ENCODE measurements around the gene NOS1AP.
"Not testable (repeated sequence)": the region's sequence is repeated elsewhere in the genome, so short reads cannot be mapped to it uniquely, and the experiment has no call there.

The NOS1AP gene

GRCh38 chr1:162069334-162070093 is at the start of gene NOS1AP:
Gene NOS1AP, plus strand, starts transcription at chr1:162069691. Its CDS starts 487 bp downstream, at chr1:162070178.
- DNase-seq = peak; percentile 70 to 74

DNA sequence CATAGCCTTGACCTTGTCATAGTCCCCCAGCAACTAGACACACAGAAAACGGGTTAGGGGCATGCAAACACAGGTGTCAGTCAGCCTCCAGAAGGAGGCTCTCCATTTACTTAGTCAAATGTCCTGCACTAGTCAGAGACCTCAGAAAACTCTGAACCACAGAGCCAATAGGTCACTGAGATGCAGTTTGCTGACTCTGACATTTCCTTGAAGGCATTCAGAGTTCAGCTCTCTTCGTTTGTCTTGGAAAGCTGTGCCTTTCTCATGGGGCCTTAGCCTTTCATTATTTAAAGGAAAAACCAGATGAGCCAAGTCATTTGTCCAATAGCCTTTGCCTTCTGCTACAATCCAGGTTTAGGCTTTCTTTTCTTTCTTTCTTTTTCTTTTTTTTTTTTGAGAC is 49.3 kb upstream of the NOS1AP start:
- DNase-seq = no peak

DNA sequence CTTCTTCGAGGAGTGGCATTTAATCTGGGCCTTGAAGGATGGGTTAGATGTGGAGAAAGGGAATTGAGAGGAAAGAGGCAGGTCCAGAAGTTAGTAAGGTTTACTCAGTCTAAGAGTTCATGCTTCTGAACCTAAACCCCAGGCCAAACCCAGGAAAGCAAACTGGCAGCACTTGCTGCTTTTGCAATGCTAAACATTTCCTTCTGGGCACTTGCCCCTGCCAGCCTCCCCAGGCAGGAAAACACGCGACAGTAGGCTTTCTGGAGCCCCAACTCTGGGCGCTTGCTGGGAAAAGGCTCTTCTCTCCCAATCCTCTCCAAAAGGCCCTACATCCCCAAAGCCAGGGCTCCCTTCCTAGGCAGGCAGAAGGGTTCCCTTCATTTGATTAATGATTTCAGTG is 48.4 kb upstream of the NOS1AP start:
- no peak for DNase-seq

- no peak for DNase-seq
Observed at GRCh38 chr1:162022626-162023025, 46.9 kb upstream of the NOS1AP start.

GRCh38 chr1:162023181-162023546 is 46.3 kb upstream of the NOS1AP start:
- DNase-seq = no peak

- DNase-seq = peak; percentile 41 to 52
Observed at GRCh38 chr1:162023547-162024501, 45.7 kb upstream of the NOS1AP start, which contains the start of gene OLFML2B. Gene OLFML2B, minus strand, starts transcription at chr1:162023869. Its CDS starts 439 bp downstream, at chr1:162023430.

DNA sequence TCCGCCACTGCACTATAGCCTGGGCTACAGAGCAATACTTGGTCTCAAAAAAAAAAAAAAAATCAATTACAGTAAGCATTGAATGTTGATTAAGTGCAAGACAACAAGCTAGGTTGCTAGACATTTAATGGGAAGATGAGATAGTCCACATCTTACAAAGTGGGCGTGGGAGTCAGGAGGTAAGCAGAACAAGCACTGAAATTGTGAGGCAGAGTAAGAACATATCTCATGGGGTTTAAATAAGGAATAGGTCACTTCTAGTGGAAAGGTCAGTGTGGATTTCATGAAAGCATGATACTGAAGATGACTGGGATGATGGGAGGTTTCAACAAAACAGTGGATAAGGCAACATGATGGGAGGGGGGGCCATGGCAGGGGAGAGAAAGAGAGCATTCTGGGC is 44.0 kb upstream of the NOS1AP start:
- peak in 1 of 2 donors; percentile 50 for DNase-seq

DNA sequence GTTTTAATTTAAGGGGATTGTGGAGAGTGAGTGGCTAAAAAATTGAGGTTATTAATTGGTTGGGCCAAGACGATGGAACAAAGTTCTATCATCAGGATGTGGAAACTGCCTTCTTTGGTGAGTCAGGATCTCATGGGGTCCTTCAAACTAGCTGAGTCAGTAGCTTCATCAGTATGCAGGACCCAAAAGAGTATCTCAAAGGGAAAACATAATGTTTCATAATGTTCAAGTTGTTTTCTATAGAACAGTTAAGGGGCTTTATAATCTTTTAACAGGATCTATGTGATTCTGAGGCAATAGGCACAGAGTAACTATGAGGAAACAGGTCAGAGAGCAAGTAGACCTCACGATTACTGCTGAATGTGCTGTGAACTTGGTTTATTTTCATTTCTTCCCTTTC is 42.6 kb upstream of the NOS1AP start:
- DNase-seq = peak; percentile 66 to 78

GRCh38 chr1:162028726-162029125 is 40.8 kb upstream of the NOS1AP start:
- DNase-seq = peak; percentile 79 to 92

DNA sequence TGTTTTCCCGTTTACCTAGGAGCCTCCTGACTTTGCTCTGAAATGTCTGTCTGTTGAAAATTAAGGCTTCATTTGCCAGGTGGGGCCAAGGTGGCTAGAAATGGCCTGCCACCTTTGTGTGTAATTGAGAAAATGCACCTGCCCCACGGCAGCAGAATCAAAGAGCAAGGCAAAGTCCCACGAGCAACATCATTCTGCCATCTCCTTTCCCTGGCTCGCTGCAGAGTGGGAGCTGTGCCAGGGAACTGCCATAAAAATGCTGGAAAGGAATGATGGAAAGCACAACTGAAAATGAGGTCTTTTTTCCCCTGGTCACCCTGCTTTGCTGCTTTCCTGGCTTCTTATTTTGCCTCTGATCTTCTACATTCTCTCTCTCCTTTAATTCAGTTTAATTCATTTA is 40.3 kb upstream of the NOS1AP start:
- no peak for DNase-seq

- DNase-seq = no peak
Observed at GRCh38 chr1:162030759-162031280, 38.7 kb upstream of the NOS1AP start.

GRCh38 chr1:162033428-162033827 is 36.1 kb upstream of the NOS1AP start:
- no peak for DNase-seq

DNA sequence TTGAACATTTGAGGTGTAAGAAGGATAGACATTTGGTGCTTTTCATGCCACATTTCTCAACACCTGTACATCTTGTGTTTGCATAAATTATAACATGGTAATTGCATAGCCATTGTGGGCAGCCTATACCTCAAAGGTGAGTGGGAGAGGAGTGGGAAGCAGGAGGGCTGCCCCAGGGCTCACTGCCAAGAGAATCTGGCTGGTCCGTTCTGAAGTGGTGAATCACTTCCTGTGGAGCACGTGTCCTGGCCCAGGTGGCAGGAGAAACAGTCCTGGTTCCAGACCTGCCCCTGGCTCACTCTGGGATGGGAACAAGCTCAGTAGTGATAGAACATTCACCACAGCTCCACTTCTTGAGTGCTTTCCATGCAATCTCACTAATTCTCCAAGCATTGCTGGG is 34.2 kb upstream of the NOS1AP start:
- DNase-seq = no peak

DNA sequence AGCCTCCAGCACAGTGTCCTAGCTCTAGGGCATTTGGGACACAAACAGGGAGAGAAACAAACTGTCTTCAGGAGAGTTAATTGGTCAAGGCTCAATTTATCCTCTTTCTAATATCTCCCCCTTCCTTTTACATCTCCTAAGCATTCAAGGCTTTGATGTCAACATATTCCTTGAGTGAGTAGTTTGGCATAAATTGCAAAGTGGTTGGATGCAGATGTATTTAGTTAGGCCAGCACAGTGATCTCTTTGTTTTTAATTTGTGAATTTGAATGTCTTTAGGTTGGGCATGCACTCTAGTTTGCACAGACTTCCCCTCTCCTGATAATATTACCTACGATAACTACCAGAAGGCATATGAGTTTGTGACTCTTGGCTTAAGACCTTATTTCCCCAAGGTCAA is 33.3 kb upstream of the NOS1AP start:
- DNase-seq = no peak

- no peak for DNase-seq
Observed at GRCh38 chr1:162038624-162039023, 30.9 kb upstream of the NOS1AP start.

- peak; percentile 26 to 53 for DNase-seq
Observed at GRCh38 chr1:162040001-162040400, 29.5 kb upstream of the NOS1AP start.

GRCh38 chr1:162040657-162041056 is 28.8 kb upstream of the NOS1AP start:
- DNase-seq = peak in 1 of 2 donors; percentile 16

DNA sequence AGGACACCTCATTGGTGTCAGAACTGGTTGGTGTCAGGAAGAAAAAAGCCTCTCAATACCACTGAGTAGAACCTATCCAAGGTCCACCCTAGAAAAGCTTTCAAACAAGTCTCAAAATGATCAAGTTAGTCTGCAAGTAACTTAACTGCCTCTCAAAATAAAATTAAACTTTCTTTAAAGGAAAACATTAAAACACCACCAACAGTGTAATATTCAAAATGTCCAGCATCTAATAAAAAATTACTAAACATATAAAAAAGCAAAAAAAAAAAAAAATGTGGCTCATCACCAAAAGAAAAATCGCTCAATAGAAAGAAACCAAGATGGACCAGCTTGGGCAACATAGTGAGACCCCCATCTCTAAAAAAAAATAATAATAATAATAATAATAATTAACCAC is 27.1 kb upstream of the NOS1AP start:
- DNase-seq = no peak

- no peak for DNase-seq
Observed at GRCh38 chr1:162046921-162047320, 22.6 kb upstream of the NOS1AP start.

DNA sequence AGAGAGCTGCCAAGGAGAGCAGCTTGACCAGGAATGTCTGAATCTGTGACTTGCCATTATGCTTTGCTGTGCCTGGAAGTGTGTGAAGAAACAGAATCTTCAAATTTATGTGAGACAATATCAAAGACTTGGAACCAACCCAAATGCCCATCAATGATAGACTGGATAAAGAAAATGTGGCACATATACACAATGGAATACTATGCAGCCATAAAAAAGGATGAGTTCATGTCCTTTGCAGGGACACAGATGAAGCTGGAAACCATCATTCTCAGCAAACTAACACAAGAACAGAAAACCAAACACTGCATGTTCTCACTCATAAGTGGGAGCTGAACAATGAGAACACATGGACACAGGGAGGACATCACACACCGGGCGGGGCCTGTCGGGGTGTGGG is 15.5 kb upstream of the NOS1AP start:
- not testable (repeated sequence) for DNase-seq

DNA sequence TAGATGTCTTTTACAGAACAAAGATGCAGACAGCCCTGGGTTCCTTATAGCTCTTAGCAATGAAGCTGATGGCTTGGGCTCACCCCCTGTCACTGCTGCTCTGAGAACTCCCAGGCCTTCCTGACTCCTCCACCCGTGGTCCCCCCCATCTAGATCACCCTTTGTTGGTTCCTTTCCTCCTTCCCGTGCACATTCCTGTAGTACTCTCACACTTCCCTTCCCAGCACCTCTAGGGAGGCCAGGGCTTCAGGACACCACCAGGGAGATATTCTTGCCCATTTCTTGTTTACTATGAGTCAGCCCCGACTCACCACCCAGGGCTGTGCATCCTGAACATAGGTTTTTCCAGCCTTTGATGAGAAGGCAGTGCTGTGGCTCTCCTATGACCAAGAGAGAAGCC is 14.4 kb upstream of the NOS1AP start:
- no peak for DNase-seq

- DNase-seq = peak; percentile 37 to 71
Observed at GRCh38 chr1:162056043-162056442, 13.4 kb upstream of the NOS1AP start.

GRCh38 chr1:162056579-162056978 is 12.9 kb upstream of the NOS1AP start:
- DNase-seq = no peak

DNA sequence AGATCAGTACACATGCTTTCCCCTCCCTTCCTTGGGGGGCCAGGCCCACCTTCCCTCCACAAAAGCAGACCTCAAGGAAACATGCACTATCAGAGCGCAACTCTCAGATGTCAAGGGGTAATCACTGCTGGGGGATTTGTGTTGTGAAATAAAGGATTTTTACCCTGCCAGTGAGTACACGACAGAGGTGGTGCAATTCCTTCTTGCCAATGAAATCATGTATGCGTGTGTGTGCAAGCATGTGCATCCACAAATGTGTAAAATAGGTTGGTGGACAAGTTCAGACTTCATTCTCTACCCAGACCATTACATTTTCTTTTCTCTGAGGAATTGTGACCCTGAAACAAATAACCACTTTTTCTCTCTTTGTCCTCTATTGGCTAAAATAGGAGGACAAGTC is 9.8 kb upstream of the NOS1AP start:
- DNase-seq = no peak

All from inflammatory macrophage treated with lipopolysaccharide for 1 hour (primary cell).